HG03575 (cell line): ENCODE results near the gene KIR2DL3.
"Not testable (repeated sequence)": the region's sequence is repeated elsewhere in the genome, so short reads cannot be mapped to it uniquely, and the experiment has no call there.

Source experiments
- ATAC-seq: cut with Tn5 transposase; IDR thresholded peaks from one replicate; pipeline ENCODE4 v1.9.1; 2021; ENCODE audit not compliant: unreplicated experiment, insufficient number of reproducible peaks, low FRiP score; ENCODE audit errors: extremely low read depth

KIR2DL3 gene

GRCh38 chr19:54782916-54783315 is 44.6 kb downstream of the KIR2DL3 start:
- ATAC-seq: not testable (repeated sequence)

- not testable (repeated sequence) for ATAC-seq
Measured at GRCh38 chr19:54786091-54786723, 47.9 kb downstream of the KIR2DL3 start.

GRCh38 chr19:54788154-54788553 is 49.8 kb downstream of the KIR2DL3 start:
- ATAC-seq: not testable (repeated sequence)

- no peak for ATAC-seq
Measured at GRCh38 chr19:54790711-54791110, 52.4 kb downstream of the KIR2DL3 start.

- no peak for ATAC-seq
Measured at GRCh38 chr19:54791476-54791875, 53.2 kb downstream of the KIR2DL3 start.

GRCh38 chr19:54792814-54793213 is 54.5 kb downstream of the KIR2DL3 start:
- no peak for ATAC-seq

- no peak for ATAC-seq
Measured at GRCh38 chr19:54795758-54796157, 57.4 kb downstream of the KIR2DL3 start.
